ENCODE measurements around the gene FAM47E.

FAM47E gene

DNA sequence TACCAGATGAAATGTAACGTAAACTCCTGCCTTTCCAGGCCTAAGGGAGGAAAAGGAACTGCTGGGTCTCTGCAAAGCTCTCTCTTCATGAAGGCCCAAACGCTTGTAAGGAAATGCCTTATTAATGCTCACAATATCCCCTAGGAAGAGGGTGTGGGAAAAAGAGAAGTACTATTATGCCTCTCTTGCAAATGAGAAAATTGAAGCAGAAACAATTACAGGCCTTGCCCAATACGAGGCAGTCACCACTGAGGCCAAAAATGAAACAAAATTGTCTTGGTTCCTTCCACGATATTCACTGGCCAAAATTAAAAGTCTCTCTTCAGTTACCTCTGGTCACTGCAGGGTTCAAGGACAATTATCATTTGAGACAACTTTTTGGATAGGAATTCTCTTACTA lies 41.1 kb upstream of the FAM47E start:
- H3K9ac ChIP-seq = no peak overlapping the region
- H3K79me2 ChIP-seq (ENCODE audit: insufficient read depth, low read depth) = peaks cover 88% of the 10 kb centered on the region
- no peak overlapping the region for H2AFZ ChIP-seq (ENCODE audit: low read depth)
- H3K27ac ChIP-seq = no peak overlapping the region
- H4K20me1 ChIP-seq (ENCODE audit: insufficient read depth) = no peaks in the 10 kb centered on the region
- peak overlapping the region; percentile 83; the same call in 1 of the 2 replicates for H3K4me2 ChIP-seq
- TF ChIP-seq, protein P1, sequence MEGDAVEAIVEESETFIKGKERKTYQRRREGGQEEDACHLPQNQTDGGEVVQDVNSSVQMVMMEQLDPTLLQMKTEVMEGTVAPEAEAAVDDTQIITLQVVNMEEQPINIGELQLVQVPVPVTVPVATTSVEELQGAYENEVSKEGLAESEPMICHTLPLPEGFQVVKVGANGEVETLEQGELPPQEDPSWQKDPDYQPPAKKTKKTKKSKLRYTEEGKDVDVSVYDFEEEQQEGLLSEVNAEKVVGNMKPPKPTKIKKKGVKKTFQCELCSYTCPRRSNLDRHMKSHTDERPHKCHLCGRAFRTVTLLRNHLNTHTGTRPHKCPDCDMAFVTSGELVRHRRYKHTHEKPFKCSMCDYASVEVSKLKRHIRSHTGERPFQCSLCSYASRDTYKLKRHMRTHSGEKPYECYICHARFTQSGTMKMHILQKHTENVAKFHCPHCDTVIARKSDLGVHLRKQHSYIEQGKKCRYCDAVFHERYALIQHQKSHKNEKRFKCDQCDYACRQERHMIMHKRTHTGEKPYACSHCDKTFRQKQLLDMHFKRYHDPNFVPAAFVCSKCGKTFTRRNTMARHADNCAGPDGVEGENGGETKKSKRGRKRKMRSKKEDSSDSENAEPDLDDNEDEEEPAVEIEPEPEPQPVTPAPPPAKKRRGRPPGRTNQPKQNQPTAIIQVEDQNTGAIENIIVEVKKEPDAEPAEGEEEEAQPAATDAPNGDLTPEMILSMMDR (conservative IDR thresholded peaks at IDR 0.05; ENCODE audit: low read depth, low read length) = no peak
- H3K36me3 ChIP-seq (ENCODE audit: insufficient read depth) = no peaks in the 10 kb centered on the region
- H3K4me1 ChIP-seq (ENCODE audit: low read depth, poor library complexity, severe bottlenecking) = peaks cover 83% of the 10 kb centered on the region
- no peak overlapping the region for H3K4me3 ChIP-seq (IDR thresholded peaks at IDR 0.05; ENCODE audit: insufficient read depth, low read depth, low read length)
- no peaks in the 10 kb centered on the region for H3K27me3 ChIP-seq (ENCODE audit: insufficient read depth, low read depth)

DNA sequence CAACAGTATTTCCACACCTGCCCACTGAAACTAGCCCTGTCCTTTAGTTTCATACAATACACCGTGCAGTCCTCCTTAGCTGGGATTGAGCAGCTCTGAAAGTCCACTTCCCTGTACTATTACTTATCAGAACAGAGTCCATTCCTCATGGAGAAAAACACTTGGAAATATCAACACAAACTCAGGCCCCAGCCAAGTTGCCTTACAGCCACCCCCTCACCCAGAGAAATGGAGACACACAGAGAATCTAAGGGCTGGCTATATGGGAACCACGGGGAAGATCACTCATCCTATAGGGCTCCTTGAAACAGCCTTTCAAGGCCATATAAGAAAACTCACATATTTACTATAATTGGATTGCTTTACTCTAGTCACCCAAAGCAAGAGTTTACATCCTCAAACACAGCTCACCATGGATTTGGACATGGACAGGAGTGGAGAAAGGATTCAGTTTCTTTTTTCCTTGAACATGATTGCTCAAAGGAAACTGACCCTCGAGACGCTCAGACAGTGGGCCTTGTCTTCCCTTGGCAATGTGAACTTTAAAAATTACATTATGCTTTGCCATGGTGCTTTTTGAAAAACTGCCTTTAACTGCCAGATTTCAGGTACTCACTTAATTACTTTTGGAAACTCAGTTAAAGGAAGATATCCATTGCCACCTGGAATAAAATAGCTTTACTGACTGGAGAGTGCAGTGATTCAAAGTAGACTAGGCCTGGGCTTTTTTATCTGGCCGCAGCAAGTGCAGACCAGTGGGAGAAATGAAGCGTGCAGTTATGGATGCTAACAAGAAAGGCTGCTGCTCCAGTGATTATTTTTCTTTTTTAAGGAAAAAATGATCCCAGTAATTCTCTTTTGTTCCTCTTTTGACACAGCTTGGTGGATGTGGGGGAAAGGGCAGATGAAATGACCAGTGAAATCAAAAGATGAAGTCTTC lies 39.5 kb upstream of the FAM47E start:
- Histone ChIP-seq H3K9ac (peak overlapping the region; percentile 80; the same call in 1 of the 2 replicates), H4K20me1 (ENCODE audit: insufficient read depth) (no peaks in the 10 kb centered on the region), H3K4me3 (IDR thresholded peaks at IDR 0.05; ENCODE audit: insufficient read depth, low read depth, low read length) (peak overlapping the region; percentile 94), H3K79me2 (ENCODE audit: insufficient read depth, low read depth) (peaks cover 72% of the 10 kb centered on the region), H2AFZ (ENCODE audit: low read depth) (no peak overlapping the region), H3K27me3 (ENCODE audit: insufficient read depth, low read depth) (no peaks in the 10 kb centered on the region), H3K4me1 (ENCODE audit: low read depth, poor library complexity, severe bottlenecking) (peaks cover 83% of the 10 kb centered on the region), H3K27ac (peak overlapping the region; percentile 84), H3K4me2 (peak overlapping the region; percentile 83), H3K36me3 (ENCODE audit: insufficient read depth) (no peaks in the 10 kb centered on the region)
- TF ChIP-seq, protein P1 (conservative IDR thresholded peaks at IDR 0.05; ENCODE audit: low read depth, low read length) = no peak

DNA sequence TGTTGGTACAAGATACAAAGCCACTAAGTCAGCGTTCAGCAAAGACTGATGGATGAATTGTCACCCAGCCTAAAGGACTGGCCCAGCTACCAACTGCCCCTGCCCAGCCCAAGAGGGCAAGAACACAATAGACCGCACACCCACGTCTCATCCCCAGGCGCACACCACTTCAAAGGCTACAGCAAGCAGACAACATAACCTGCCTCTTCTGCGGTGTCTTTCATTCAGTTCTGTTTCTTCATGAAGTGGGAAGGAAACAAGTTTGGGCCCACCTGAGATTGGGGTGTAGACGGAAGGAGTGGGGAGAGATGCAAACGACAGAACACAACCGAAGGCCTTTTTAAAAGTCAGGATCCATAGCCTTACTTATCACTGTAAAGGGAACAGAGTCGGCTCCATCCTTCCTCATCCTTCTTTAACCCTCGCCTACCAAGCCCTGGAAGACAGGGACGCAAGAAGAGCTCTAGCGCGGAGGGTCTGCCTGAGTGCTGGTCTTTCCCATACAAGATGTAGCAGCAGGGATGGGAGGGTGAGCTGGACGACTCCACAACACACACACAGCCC lies 38.6 kb upstream of the FAM47E start:
- H2AFZ ChIP-seq (ENCODE audit: low read depth) = peak overlapping the region; percentile 40; the same call in 1 of the 2 replicates
- H3K27me3 ChIP-seq (ENCODE audit: insufficient read depth, low read depth) = no peaks in the 10 kb centered on the region
- H3K4me2 ChIP-seq = peak overlapping the region; percentile 83
- H3K9ac ChIP-seq = peak overlapping the region; percentile 80
- peak overlapping the region; percentile 94 for H3K4me3 ChIP-seq (IDR thresholded peaks at IDR 0.05; ENCODE audit: insufficient read depth, low read depth, low read length)
- no peaks in the 10 kb centered on the region for H3K36me3 ChIP-seq (ENCODE audit: insufficient read depth)
- TF ChIP-seq, protein P1 (conservative IDR thresholded peaks at IDR 0.05; ENCODE audit: low read depth, low read length) = no peak
- no peaks in the 10 kb centered on the region for H4K20me1 ChIP-seq (ENCODE audit: insufficient read depth)
- peak overlapping the region; percentile 84 for H3K27ac ChIP-seq
- peaks cover 63% of the 10 kb centered on the region for H3K79me2 ChIP-seq (ENCODE audit: insufficient read depth, low read depth)
- H3K4me1 ChIP-seq (ENCODE audit: low read depth, poor library complexity, severe bottlenecking) = peaks cover 83% of the 10 kb centered on the region

DNA sequence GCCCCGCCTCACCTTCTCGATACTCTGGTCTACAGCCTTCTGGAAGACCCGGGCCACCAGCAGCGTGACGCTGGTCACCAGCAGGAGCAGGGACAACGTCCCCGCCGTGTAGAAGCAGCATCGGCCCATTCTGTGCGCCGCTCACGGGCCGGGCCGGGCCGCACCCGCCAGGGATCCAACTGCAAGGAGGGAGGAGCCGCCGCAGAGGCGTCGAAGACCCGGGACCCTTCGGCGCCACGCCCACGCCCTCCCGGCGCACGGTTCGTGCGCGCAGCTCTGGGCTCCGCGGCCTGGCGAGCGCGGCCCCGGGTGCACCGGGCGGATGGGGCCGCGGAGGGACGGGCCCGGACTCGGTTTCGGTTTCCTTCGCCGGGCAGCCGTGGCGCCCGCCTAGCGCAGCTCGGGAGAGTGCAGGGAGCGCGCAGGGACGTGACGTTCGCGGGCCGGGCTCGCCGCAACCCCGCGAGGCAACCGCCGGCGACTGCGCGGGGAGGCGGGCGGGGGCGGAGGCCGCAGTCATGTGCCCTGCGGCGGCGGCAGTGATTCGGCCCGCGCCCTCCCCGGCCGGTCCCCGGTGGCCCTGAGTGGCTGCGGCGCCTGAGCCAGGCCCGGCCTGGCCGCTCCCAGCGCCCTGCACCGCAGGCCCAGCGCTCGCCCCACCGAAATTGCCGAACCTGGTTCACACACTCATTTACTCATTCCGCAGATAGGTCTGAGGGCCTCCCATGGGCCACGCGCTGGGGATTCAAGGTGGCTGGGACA lies 37.9 kb upstream of the FAM47E start, which contains the start of gene SCARB2:
SCARB2 (minus strand) TSS at position 410 of the 762 bp plus-strand sequence; CDS start at position 129, 281 bp downstream.
- TF ChIP-seq, protein P1 (conservative IDR thresholded peaks at IDR 0.05; ENCODE audit: low read depth, low read length) = no peak
- Histone ChIP-seq H3K36me3 (ENCODE audit: insufficient read depth) (no peaks in the 10 kb centered on the region), H3K4me3 (IDR thresholded peaks at IDR 0.05; ENCODE audit: insufficient read depth, low read depth, low read length) (peak within 1 kb of the TSS; percentile 94), H4K20me1 (ENCODE audit: insufficient read depth) (no peaks in the 10 kb centered on the region), H3K27me3 (ENCODE audit: insufficient read depth, low read depth) (no peaks in the 10 kb centered on the region), H3K4me1 (ENCODE audit: low read depth, poor library complexity, severe bottlenecking) (peaks cover 83% of the 10 kb centered on the region), H3K79me2 (ENCODE audit: insufficient read depth, low read depth) (peaks cover 56% of the 10 kb centered on the region), H3K4me2 (peak within 1 kb of the TSS; percentile 83), H3K9ac (peak within 1 kb of the TSS; percentile 80), H3K27ac (peak within 1 kb of the TSS; percentile 84), H2AFZ (ENCODE audit: low read depth) (peak within 1 kb of the TSS; percentile 40)

Data from KMS-11 (cell line).